Thyroid gland (tissue), 4 donors: ENCODE results near the gene EXOSC1.

Experiments used
- CTCF ChIP-seq, 6 experiments: fragments of 200-600 bp in 3 of 6; fragments of 450-650 bp in 3 of 6; sonication (generic) in 3 of 6; IDR thresholded peaks; one replicate each; pipeline ENCODE4 v1.5.1; 2016 to 2019; ENCODE audit warnings: antibody characterized with exemption in 6 of 6, mild to moderate bottlenecking in 2 of 6, inconsistent platforms in 1 of 6, moderate library complexity in 1 of 6
- POLR2A ChIP-seq, 2 donors: fragments of 450-650 bp; IDR thresholded peaks; one replicate each; pipeline ENCODE4 v1.6.1; 2017; ENCODE audit warnings: antibody characterized with exemption in 2 of 2, mild to moderate bottlenecking in 2 of 2, moderate library complexity in 1 of 2

DNA sequence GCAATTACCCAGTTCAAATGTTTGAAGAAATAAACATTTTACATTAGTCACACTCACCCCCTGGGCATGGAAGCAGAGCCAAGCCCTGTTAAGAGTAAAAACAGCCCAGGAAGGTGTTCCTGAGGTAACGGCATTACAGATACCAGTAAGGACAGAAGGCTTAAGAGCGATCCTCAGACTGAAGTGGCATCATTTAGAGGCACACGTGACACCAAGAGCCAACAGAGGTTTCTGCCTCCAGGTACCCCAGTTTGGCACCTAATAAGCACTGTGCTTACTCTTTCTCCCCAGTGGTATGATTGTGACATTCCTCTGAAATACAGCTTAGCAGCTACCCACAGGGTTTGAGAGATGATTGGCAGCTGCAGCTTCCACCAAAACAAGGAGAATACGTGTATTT lies 35.3 kb upstream of the EXOSC1 start:
- TF ChIP-seq CTCF (IDR thresholded peaks at IDR 0.05) (no peak), POLR2A (IDR thresholded peaks at IDR 0.05) (no peak)
